ENCODE measurements around the gene ZGPAT.

GRCh38 chr20:63749597-63750508 is 42.0 kb downstream of the ZGPAT start:
- TF ChIP-seq CTCF (IDR thresholded peaks at IDR 0.05; ENCODE audit: extremely low read depth in 1 of 2, insufficient read depth in 1 of 2, low read depth in 1 of 2, low read length in 2 of 2) (no peak), EZH2 (IDR thresholded peaks at IDR 0.05; ENCODE audit: borderline replicate concordance, low read depth, low read length, severe bottlenecking) (no peak), GATA2 (IDR thresholded peaks at IDR 0.05; ENCODE audit: insufficient read depth, insufficient read length, low read depth, low read length) (no peak), POLR2AphosphoS5 (IDR thresholded peaks at IDR 0.05; ENCODE audit: insufficient read depth, low read depth, low read length) (no peak), POLR2A (IDR thresholded peaks at IDR 0.05; ENCODE audit: low read depth, low read length) (no peak), MAX (IDR thresholded peaks at IDR 0.05; ENCODE audit: insufficient read depth, insufficient read length) (no peak), MYC (IDR thresholded peaks at IDR 0.05; ENCODE audit: low read depth, low read length) (no peak), JUN (IDR thresholded peaks at IDR 0.05; ENCODE audit: borderline replicate concordance, insufficient read depth, insufficient read length, low read depth) (no peak), FOS (IDR thresholded peaks at IDR 0.05; ENCODE audit: borderline replicate concordance, insufficient read depth, low read length) (no peak)
